ENCODE results near the gene KNTC1. TPM values are rescaled to one million over a fixed set of nuclear protein-coding genes. Genes with fewer than 3 reads are reported as not detected.

KNTC1 gene
- total and polyA plus RNA-seq, 10 donors, result 13.4 to 46.1 (median 25.7) TPM

DNA sequence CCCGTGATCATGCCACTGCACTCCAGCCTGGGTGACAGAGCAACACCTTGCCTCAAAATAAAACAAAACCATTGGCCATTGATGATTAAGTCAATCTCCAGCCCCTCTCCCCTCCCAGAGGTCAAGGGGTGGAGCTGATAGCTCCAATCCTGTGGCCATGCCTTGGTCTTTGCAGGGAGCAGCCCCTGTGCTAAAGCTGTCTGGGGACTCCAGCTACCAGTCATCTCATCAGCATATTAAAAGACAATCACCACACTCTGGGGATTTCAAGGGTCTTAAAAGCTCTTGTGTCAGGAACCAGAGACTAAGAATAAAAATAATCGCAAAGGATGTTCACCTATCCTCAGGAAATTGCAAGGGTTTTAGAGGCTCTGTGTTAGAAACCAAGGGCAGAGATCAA is 145.5 kb downstream of the KNTC1 start:
- Histone ChIP-seq H3K27ac (no peak overlapping the region), H3K4me1 (no peaks in the 10 kb centered on the region), H3K9me3 (no peaks in the 10 kb centered on the region), H3K27me3 (replicated peaks in 1 of 7) (no peaks in the 10 kb centered on the region), H3K36me3 (no peaks in the 10 kb centered on the region), H3K4me3 (no peak overlapping the region)
- TF ChIP-seq POLR2A (IDR thresholded peaks at IDR 0.05) (no peak), POLR2AphosphoS5 (IDR thresholded peaks at IDR 0.05) (no peak)
- TF ChIP-seq, protein P1, sequence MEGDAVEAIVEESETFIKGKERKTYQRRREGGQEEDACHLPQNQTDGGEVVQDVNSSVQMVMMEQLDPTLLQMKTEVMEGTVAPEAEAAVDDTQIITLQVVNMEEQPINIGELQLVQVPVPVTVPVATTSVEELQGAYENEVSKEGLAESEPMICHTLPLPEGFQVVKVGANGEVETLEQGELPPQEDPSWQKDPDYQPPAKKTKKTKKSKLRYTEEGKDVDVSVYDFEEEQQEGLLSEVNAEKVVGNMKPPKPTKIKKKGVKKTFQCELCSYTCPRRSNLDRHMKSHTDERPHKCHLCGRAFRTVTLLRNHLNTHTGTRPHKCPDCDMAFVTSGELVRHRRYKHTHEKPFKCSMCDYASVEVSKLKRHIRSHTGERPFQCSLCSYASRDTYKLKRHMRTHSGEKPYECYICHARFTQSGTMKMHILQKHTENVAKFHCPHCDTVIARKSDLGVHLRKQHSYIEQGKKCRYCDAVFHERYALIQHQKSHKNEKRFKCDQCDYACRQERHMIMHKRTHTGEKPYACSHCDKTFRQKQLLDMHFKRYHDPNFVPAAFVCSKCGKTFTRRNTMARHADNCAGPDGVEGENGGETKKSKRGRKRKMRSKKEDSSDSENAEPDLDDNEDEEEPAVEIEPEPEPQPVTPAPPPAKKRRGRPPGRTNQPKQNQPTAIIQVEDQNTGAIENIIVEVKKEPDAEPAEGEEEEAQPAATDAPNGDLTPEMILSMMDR (IDR thresholded peaks at IDR 0.05 in 8 of 11, conservative IDR thresholded peaks at IDR 0.05 in 3 of 11), result no peak
- 80 to 89% (median 82%) methylated on average over 2 of the region's 2 CpGs for WGBS, 5 donors
- intact Hi-C loops (cut with DNase I; ENCODE audit: low total_unique reads), result no loop called here
- DNase-seq, result no peak

Small RNAs within 50 kb of the gene (small RNA-seq; reads per million reads assigned to genes)
- 0 reads per million in 4 donors for gene AC026333.1
- gene RF00411, result 0 reads per million in 4 donors

Other genes with a start within 250 kb of the KNTC1 start
- gene CLIP1, start 104.6 kb upstream of the KNTC1 start, total RNA-seq, result 10 to 100 TPM; 54.7 to 80.2 (median 60.4) TPM
- gene CLIP1, start 104.6 kb upstream of the KNTC1 start, polyA plus RNA-seq, result 10 to 100 TPM in 1 of 3 donors, 1 to 10 TPM in 2; 7.8 to 13.1 (median 9.7) TPM
- gene ZCCHC8, start 26.3 kb upstream of the KNTC1 start, total RNA-seq, result 10 to 100 TPM; 28.2 to 37.1 (median 31.1) TPM
- 10 to 100 TPM; 20.6 to 25.9 (median 24.5) TPM for gene ZCCHC8, start 26.3 kb upstream of the KNTC1 start, polyA plus RNA-seq
- 100 to 1,000 TPM in 1 of 7 donors, 10 to 100 TPM in 6; 65.7 to 104 (median 88.1) TPM for gene RSRC2, start 313 bp upstream of the KNTC1 start, total RNA-seq
- 10 to 100 TPM; 39.3 to 59.0 (median 51.8) TPM for gene RSRC2, start 313 bp upstream of the KNTC1 start, polyA plus RNA-seq
- gene HCAR2, start 176.1 kb downstream of the KNTC1 start, total RNA-seq, result 10 to 100 TPM in 6 of 7 donors, 1 to 10 TPM in 1; 9.9 to 43.0 (median 20.7) TPM
- 1 to 10 TPM in 2 of 3 donors, under 1 TPM in 1; 0.53 to 1.8 (median 1.0) TPM for gene HCAR2, start 176.1 kb downstream of the KNTC1 start, polyA plus RNA-seq
- gene HCAR3, start 189.6 kb downstream of the KNTC1 start, total RNA-seq, result 10 to 100 TPM; 12.1 to 92.8 (median 33.9) TPM
- gene HCAR3, start 189.6 kb downstream of the KNTC1 start, polyA plus RNA-seq, result 1 to 10 TPM in 2 of 3 donors, under 1 TPM in 1; 0.36 to 2.5 (median 1.0) TPM
- 10 to 100 TPM in 2 of 7 donors, 1 to 10 TPM in 5; 1.5 to 10.8 (median 4.4) TPM for gene HCAR1, start 203.6 kb downstream of the KNTC1 start, total RNA-seq
- gene HCAR1, start 203.6 kb downstream of the KNTC1 start, polyA plus RNA-seq, result under 1 TPM; 0.26 to 0.70 (median 0.53) TPM
- 10 to 100 TPM; 29.0 to 41.7 (median 38.5) TPM for gene DENR, start 225.6 kb downstream of the KNTC1 start, total RNA-seq
- gene DENR, start 225.6 kb downstream of the KNTC1 start, polyA plus RNA-seq, result 10 to 100 TPM; 26.6 to 36.0 (median 28.3) TPM
- 1 to 10 TPM; 1.0 to 2.2 (median 1.6) TPM for gene CCDC62, start 247.3 kb downstream of the KNTC1 start, total RNA-seq
- gene CCDC62, start 247.3 kb downstream of the KNTC1 start, polyA plus RNA-seq, result under 1 TPM; 0.52 to 0.54 (median 0.52) TPM